Measurements from ENCODE around the gene PKP1. TPM values are rescaled to one million over a fixed set of nuclear protein-coding genes. Genes with fewer than 3 reads are reported as not detected.

PKP1 gene
- total RNA-seq, 2 donors from 2014 or later: 2.3 TPM; not detected in 1

- no peak overlapping the region for H3K4me3 ChIP-seq
- no peaks in the 10 kb centered on the region for H3K27me3 ChIP-seq
- H3K4me1 ChIP-seq: peaks cover 0 to 15% of the 10 kb centered on the region in 2 donors
- no peak overlapping the region for H3K27ac ChIP-seq
- no peaks in the 10 kb centered on the region for H3K36me3 ChIP-seq
- H3K9me3 ChIP-seq: no peaks in the 10 kb centered on the region
- DNase-seq (ENCODE audit: low spot score): no peak
- TF ChIP-seq CTCF (IDR thresholded peaks at IDR 0.05): no peak
Observed at GRCh38 chr1:201258763-201259230, 24.5 kb upstream of the PKP1 start.

DNA sequence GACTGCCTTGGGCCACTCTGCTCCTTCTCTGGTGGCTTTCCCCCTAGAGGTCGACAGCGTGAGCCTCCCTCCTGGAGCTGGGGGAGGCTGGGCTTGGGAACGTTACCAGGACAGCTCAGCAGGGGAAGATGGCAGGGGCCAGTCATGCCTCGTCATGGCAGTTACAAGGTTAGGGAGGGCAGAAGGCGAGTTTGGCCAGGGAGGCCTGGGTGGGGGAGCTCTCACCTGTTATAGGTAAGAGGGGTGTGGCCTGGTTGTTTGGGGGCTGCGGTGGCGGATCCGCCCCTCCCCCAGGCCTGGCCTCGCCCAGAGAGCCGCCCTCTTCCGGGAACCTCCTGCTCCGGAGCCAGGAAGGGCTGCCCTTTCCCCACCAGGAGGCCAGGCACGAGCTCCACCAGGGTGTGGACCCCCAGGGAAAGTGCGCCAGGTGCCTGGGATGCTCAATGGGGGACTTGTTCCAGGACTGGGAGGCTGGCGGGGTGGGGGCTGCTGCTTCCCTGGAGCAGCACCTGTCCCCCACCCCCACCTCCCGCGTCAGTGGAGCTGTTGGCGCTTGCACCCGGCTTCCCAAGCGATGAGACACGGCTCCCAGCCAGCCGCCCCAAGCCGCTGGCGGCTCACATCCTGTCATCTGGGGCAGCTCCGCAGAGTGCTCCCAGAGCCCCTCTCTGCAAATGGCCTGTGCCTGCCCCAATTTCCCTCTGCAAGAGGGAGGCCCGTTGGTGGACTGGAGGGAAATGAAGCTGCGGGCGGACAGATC is 23.6 kb upstream of the PKP1 start:
- no peaks in the 10 kb centered on the region for H3K36me3 ChIP-seq
- H3K4me3 ChIP-seq: peak overlapping the region in 1 of 2 donors; percentile 17
- H3K9me3 ChIP-seq: no peaks in the 10 kb centered on the region
- peak overlapping the region in 1 of 2 donors; percentile 6 for H3K27ac ChIP-seq
- no peaks in the 10 kb centered on the region for H3K27me3 ChIP-seq
- TF ChIP-seq CTCF (IDR thresholded peaks at IDR 0.05): no peak
- no peak for DNase-seq (ENCODE audit: low spot score)
- peaks cover 0 to 15% of the 10 kb centered on the region in 2 donors for H3K4me1 ChIP-seq

- no peak for DNase-seq (ENCODE audit: low spot score)
- peak overlapping the region in 1 of 2 donors; percentile 17 for H3K4me3 ChIP-seq
Observed at GRCh38 chr1:201260236-201260590, 23.1 kb upstream of the PKP1 start.

DNA sequence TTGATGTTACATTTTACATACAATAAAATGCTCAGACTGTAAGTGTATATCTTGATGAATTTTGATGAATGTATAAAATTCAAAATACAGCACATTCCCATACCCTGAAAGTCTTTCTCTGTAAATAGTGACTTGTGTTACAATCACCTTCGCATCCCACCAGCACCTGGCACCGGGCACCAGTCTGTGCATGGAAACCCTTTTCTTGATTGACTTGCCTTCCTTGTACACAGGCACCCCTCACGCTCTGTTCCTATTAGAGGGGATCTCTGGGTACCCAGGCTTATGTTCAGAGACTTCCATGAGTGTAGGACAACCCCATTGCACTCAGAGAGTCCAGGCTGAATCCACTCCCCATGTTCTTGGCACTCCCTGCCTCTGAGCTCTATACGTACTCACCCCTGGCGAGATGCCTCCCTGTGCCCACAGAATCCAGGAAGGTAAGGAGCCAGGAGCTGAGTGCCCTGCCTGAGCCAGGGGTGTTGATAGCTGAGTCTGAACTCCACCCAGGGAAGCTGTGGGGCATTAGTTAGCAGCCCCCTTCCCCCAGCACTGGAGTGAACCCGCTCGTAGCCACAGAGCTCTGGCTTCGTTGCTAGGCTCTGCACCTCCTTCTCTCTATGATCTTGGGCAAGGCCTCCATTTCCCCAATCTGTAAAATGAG is 22.5 kb upstream of the PKP1 start:
- H3K4me1 ChIP-seq: peaks cover 0 to 15% of the 10 kb centered on the region in 2 donors
- no peak overlapping the region for H3K27ac ChIP-seq
- DNase-seq (ENCODE audit: low spot score): no peak
- H3K4me3 ChIP-seq: no peak overlapping the region
- no peaks in the 10 kb centered on the region for H3K27me3 ChIP-seq
- H3K9me3 ChIP-seq: no peaks in the 10 kb centered on the region
- TF ChIP-seq CTCF (IDR thresholded peaks at IDR 0.05): no peak
- H3K36me3 ChIP-seq: no peaks in the 10 kb centered on the region

More at GRCh38 chr1:201260236-201260590, 23.1 kb upstream of the PKP1 start:
- no peaks in the 10 kb centered on the region for H3K36me3 ChIP-seq
- no peak for TF ChIP-seq CTCF (IDR thresholded peaks at IDR 0.05)
- no peaks in the 10 kb centered on the region for H3K9me3 ChIP-seq
- H3K27me3 ChIP-seq: no peaks in the 10 kb centered on the region
- peaks cover 0 to 15% of the 10 kb centered on the region in 2 donors for H3K4me1 ChIP-seq
- peak overlapping the region in 1 of 2 donors; percentile 6 for H3K27ac ChIP-seq

DNA sequence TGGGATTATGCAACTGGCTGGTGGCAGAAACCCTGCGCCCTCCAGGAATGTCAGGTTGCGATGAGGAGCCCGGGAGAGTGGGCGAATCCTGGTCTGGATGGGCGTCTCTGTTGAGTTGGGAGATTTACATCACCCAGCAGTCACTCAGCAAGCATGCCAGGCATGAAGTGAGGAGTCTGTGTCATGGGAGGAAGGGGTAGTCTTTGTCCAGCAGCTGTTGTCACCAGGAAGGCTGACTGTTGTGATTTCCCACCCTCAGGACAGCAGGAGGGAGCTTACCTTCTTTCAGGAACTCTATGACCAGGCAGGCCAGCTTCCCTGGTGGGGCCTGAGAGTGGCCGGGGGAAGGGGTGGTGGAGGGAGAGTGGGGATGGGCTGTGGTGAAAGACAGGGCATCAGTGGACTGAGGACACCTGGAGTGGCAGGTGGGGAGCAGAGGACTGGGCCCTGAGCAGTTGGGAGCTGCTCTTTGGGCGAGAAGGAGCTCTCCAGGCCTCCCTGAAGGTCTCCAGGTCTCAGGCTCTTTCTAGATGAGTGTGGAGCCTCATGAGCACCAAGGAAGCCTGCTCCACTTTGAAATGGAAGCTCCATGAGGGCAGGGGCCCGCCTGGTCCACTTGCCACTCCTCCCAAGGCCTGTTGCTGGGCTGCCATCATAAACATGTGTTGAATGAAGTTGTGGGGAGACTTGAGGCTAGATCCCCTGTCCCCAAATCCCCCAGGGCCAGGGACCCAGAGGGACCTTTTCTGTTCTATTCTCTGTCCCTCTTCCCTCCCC is 21.3 kb upstream of the PKP1 start:
- H3K9me3 ChIP-seq: no peaks in the 10 kb centered on the region
- peaks cover 0 to 15% of the 10 kb centered on the region in 2 donors for H3K4me1 ChIP-seq
- H3K36me3 ChIP-seq: no peaks in the 10 kb centered on the region
- no peak for TF ChIP-seq CTCF (IDR thresholded peaks at IDR 0.05)
- H3K4me3 ChIP-seq: no peak overlapping the region
- H3K27ac ChIP-seq: no peak overlapping the region
- H3K27me3 ChIP-seq: no peaks in the 10 kb centered on the region
- DNase-seq (ENCODE audit: low spot score): no peak
